ENCODE data around the gene FAM120B. TPM values are rescaled to one million over a fixed set of nuclear protein-coding genes. Genes with fewer than 3 reads are reported as not detected.
"Not testable (repeated sequence)": the region's sequence is repeated elsewhere in the genome, so short reads cannot be mapped to it uniquely, and the experiment has no call there.

Gene FAM120B
- total RNA-seq, 3 donors from 2014 or later (not counting 1 experiment from before 2014, with no cell fraction given) = 37.8 to 55.6 (median 39.9) TPM

DNA sequence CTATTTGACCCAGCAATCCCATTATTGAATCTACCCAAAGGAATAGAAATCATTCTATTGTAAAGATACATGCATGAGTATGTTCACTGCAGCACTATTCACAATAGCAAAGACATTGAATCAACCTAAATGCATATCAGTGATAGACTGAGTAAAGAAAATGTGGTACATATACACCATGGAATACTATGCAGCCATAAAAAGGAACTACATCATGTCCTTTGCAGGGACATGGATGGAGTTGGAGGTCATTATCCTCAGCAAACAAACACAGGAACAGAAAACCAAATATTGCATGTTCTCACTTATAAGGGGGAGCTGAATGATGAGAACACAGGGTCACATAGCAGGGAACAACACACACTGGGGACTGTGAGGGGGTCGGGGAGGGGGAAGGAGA lies 48.6 kb downstream of the FAM120B start:
- H3K27me3 ChIP-seq (ENCODE audit: control insufficient read depth, insufficient read depth, low read length); H3K4me3 ChIP-seq (ENCODE audit: low read length); H3K27me3 Mint-ChIP-seq (ENCODE audit: low read depth in 2 of 2); H3K27ac ChIP-seq (ENCODE audit: low read length); DNase-seq; H3K9me3 ChIP-seq (ENCODE audit: control insufficient read depth, insufficient read depth, low read length); ATAC-seq; intact Hi-C loops (cut with micrococcal nuclease); H3K4me1 ChIP-seq (ENCODE audit: control insufficient read depth, insufficient read depth, low read length); H3K4me3 Mint-ChIP-seq; H3K27ac Mint-ChIP-seq: not testable (repeated sequence)
- H3K36me3 Mint-ChIP-seq = peaks cover 26% of the 10 kb centered on the region
- H3K9me3 Mint-ChIP-seq = peaks cover 2 to 14% of the 10 kb centered on the region in 2 donors
- peaks cover 25% of the 10 kb centered on the region for H3K36me3 ChIP-seq (ENCODE audit: control insufficient read depth, insufficient read depth, low read length)
- H3K4me1 Mint-ChIP-seq = peaks cover 10 to 25% of the 10 kb centered on the region in 2 donors
- WGBS (ENCODE audit: insufficient coverage) = 100% methylated on average over 1 of the region's 1 CpG

DNA sequence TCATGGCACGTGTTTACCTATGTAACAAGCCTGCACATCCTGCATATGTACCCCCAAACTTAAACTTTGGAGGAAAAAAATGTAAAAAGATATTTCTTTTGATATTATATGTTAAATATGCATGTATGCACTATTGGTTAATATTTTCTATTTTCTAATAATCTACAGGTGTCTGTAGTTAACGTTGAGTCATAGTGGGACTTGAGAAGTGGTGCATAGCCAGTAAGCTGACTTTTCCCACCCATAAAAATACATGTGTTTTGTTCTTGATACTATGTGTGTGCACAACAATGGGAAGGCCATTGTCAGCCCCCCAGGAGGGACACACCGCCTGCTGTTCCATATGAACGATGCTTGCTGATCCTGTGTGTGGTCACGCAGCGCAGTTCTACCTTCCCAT lies 49.1 kb downstream of the FAM120B start:
- no peak overlapping the region for H3K27ac Mint-ChIP-seq
- Histone ChIP-seq H3K36me3 (ENCODE audit: control insufficient read depth, insufficient read depth, low read length) (peaks cover 25% of the 10 kb centered on the region), H3K4me1 (ENCODE audit: control insufficient read depth, insufficient read depth, low read length) (no peaks in the 10 kb centered on the region), H3K4me3 (ENCODE audit: low read length) (no peak overlapping the region), H3K27me3 (ENCODE audit: control insufficient read depth, insufficient read depth, low read length) (no peaks in the 10 kb centered on the region), H3K9me3 (ENCODE audit: control insufficient read depth, insufficient read depth, low read length) (no peaks in the 10 kb centered on the region), H3K27ac (ENCODE audit: low read length) (no peak overlapping the region)
- H3K36me3 Mint-ChIP-seq = peaks cover 24% of the 10 kb centered on the region
- TF ChIP-seq, protein P1, sequence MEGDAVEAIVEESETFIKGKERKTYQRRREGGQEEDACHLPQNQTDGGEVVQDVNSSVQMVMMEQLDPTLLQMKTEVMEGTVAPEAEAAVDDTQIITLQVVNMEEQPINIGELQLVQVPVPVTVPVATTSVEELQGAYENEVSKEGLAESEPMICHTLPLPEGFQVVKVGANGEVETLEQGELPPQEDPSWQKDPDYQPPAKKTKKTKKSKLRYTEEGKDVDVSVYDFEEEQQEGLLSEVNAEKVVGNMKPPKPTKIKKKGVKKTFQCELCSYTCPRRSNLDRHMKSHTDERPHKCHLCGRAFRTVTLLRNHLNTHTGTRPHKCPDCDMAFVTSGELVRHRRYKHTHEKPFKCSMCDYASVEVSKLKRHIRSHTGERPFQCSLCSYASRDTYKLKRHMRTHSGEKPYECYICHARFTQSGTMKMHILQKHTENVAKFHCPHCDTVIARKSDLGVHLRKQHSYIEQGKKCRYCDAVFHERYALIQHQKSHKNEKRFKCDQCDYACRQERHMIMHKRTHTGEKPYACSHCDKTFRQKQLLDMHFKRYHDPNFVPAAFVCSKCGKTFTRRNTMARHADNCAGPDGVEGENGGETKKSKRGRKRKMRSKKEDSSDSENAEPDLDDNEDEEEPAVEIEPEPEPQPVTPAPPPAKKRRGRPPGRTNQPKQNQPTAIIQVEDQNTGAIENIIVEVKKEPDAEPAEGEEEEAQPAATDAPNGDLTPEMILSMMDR (IDR thresholded peaks at IDR 0.05) = no peak
- no peak for ATAC-seq
- WGBS (ENCODE audit: insufficient coverage) = 94% methylated on average over 5 of the region's 6 CpGs
- intact Hi-C loops (cut with micrococcal nuclease) = no loop called here
- peaks cover 10 to 25% of the 10 kb centered on the region in 2 donors for H3K4me1 Mint-ChIP-seq
- H3K27me3 Mint-ChIP-seq (ENCODE audit: low read depth in 2 of 2) = no peaks in the 10 kb centered on the region
- no peak for DNase-seq
- peaks cover 2 to 14% of the 10 kb centered on the region in 2 donors for H3K9me3 Mint-ChIP-seq
- H3K4me3 Mint-ChIP-seq = no peak overlapping the region

DNA sequence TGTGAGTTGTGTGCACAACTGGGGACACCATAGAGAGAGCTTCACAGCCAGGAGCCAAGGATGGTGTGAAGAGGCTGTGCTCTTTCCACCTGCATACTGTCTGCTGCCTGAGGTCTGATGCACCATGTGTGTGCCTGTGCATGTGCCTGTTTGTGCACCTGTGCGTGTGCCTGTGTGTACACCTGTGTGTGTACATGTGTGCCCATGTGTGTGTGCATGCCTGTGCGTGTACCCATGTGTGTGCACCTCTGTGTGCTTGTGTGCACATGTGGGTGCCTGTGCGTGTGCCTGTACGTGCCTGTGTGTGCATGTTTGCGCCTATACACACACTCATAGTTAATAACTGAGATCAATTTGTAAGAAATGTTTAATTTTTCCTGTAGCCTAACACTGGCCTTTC lies 51.3 kb downstream of the FAM120B start:
- no peaks in the 10 kb centered on the region for H3K4me1 ChIP-seq (ENCODE audit: control insufficient read depth, insufficient read depth, low read length)
- H3K9me3 ChIP-seq (ENCODE audit: control insufficient read depth, insufficient read depth, low read length) = no peaks in the 10 kb centered on the region
- intact Hi-C loops (cut with micrococcal nuclease) = no loop called here
- H3K36me3 ChIP-seq (ENCODE audit: control insufficient read depth, insufficient read depth, low read length) = peaks cover 34% of the 10 kb centered on the region
- Mint-ChIP-seq H3K36me3 (peaks cover 3% of the 10 kb centered on the region), H3K4me1 (peaks cover 6 to 13% of the 10 kb centered on the region in 2 donors), H3K4me3 (no peak overlapping the region), H3K27ac (no peak overlapping the region), H3K9me3 (no peaks in the 10 kb centered on the region), H3K27me3 (ENCODE audit: low read depth in 2 of 2) (no peaks in the 10 kb centered on the region)
- WGBS (ENCODE audit: insufficient coverage) = 93% methylated on average over 5 of the region's 5 CpGs
- H3K27ac ChIP-seq (ENCODE audit: low read length) = no peak overlapping the region
- DNase-seq (no peak), ATAC-seq (no peak)
- H3K4me3 ChIP-seq (ENCODE audit: low read length) = no peak overlapping the region
- H3K27me3 ChIP-seq (ENCODE audit: control insufficient read depth, insufficient read depth, low read length) = no peaks in the 10 kb centered on the region
- TF ChIP-seq, protein P1 (IDR thresholded peaks at IDR 0.05) = no peak

DNA sequence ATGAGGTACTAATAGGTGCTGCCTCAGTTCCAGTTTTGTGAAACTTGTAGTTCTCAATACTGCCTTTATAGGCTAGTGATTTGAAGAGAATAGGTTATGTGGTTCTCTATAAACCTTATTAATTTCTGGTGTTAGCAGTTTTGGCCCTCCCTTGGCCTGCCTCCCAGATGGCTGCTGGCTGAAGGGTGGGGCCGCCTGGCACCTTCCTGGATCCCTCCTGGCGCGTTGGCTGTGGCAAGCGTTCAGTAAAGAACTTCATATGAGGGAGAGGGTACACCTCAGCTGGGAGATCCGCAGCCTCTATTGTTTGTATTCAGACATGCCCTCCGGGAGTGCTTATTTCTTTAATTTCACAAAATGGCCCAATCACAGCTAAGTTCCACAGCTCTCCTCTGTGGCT lies 51.9 kb downstream of the FAM120B start:
- no peak for ATAC-seq
- Mint-ChIP-seq H3K27me3 (ENCODE audit: low read depth in 2 of 2) (no peaks in the 10 kb centered on the region), H3K4me3 (no peak overlapping the region), H3K4me1 (peaks cover 6% of the 10 kb centered on the region in 2 donors), H3K36me3 (no peaks in the 10 kb centered on the region), H3K9me3 (no peaks in the 10 kb centered on the region), H3K27ac (no peak overlapping the region)
- Histone ChIP-seq H3K27me3 (ENCODE audit: control insufficient read depth, insufficient read depth, low read length) (no peaks in the 10 kb centered on the region), H3K9me3 (ENCODE audit: control insufficient read depth, insufficient read depth, low read length) (no peaks in the 10 kb centered on the region), H3K36me3 (ENCODE audit: control insufficient read depth, insufficient read depth, low read length) (peaks cover 34% of the 10 kb centered on the region), H3K27ac (ENCODE audit: low read length) (no peak overlapping the region), H3K4me1 (ENCODE audit: control insufficient read depth, insufficient read depth, low read length) (no peaks in the 10 kb centered on the region), H3K4me3 (ENCODE audit: low read length) (no peak overlapping the region)
- no peak for DNase-seq
- TF ChIP-seq, protein P1 (IDR thresholded peaks at IDR 0.05) = no peak
- intact Hi-C loops (cut with micrococcal nuclease) = no loop called here
- WGBS (ENCODE audit: insufficient coverage) = 98% methylated on average over 6 of the region's 6 CpGs

Measured in natural killer cell (primary cell).